ENCODE measurements around the gene MACROD2.

DNA sequence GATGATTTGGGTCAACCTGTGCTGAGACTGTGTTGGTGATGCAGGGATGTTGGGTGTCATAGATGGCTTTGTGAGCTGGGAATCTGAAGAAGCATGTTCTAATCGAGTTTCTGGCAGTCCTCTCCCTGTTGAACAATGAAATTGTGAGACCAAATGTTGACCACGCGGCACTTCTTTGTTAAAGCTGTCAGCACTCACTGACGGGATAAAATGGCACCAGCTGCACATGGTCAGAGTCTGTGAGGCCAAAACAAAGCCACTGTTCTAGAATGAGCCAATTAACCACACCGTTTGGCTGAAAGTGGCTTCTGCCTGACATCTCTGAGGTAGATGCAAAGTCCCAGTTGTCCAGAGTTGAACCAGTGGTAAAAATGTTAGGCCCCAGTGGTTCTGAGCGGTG, 2015.7 kb downstream of the MACROD2 start:
- no peak for TF ChIP-seq POLR2AphosphoS5 (IDR thresholded peaks at IDR 0.05)
- TF ChIP-seq, protein P1, sequence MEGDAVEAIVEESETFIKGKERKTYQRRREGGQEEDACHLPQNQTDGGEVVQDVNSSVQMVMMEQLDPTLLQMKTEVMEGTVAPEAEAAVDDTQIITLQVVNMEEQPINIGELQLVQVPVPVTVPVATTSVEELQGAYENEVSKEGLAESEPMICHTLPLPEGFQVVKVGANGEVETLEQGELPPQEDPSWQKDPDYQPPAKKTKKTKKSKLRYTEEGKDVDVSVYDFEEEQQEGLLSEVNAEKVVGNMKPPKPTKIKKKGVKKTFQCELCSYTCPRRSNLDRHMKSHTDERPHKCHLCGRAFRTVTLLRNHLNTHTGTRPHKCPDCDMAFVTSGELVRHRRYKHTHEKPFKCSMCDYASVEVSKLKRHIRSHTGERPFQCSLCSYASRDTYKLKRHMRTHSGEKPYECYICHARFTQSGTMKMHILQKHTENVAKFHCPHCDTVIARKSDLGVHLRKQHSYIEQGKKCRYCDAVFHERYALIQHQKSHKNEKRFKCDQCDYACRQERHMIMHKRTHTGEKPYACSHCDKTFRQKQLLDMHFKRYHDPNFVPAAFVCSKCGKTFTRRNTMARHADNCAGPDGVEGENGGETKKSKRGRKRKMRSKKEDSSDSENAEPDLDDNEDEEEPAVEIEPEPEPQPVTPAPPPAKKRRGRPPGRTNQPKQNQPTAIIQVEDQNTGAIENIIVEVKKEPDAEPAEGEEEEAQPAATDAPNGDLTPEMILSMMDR (IDR thresholded peaks at IDR 0.05) = no peak
- no peak for TF ChIP-seq POLR2A (IDR thresholded peaks at IDR 0.05)
